Mesodermal cell (in vitro differentiated cells): Measurements from ENCODE around the gene FBXO28.

Experiments used
- H3K27ac ChIP-seq: 2 replicates; pipeline ENCODE4 v1.7.0; 2013; ENCODE audit warnings: mild to moderate bottlenecking, low read depth, low read length, moderate library complexity; ENCODE audit not compliant: severe bottlenecking
- H3K36me3 ChIP-seq: 2 replicates; pipeline ENCODE4 v1.7.1; 2013; ENCODE audit warnings: mild to moderate bottlenecking, low read length, moderate library complexity; ENCODE audit not compliant: control insufficient read depth, insufficient read depth
- H3K4me1 ChIP-seq: one replicate; pipeline ENCODE4 v1.7.1; 2013; ENCODE audit warnings: mild to moderate bottlenecking, low read length; ENCODE audit not compliant: insufficient read depth, control insufficient read depth, poor library complexity, severe bottlenecking
- H3K4me3 ChIP-seq: 2 replicates; pipeline ENCODE4 v1.7.0; 2013; ENCODE audit warnings: low read length, control low read depth, mild to moderate bottlenecking; ENCODE audit not compliant: insufficient read depth, poor library complexity, severe bottlenecking; ENCODE audit errors: extremely low read depth
- H3K9me3 ChIP-seq: 2 replicates; pipeline ENCODE4 v1.7.1; 2013; ENCODE audit warnings: mild to moderate bottlenecking, low read length, moderate library complexity; ENCODE audit not compliant: control insufficient read depth
- WGBS, 2 experiments: methylation state at CpG; one replicate each; pipeline ENCODE4 v1.1.5; 2013; ENCODE audit warnings: missing lambda C conversion rate in 2 of 2; ENCODE audit not compliant: insufficient coverage in 2 of 2; 5-methylcytosine and 5-hydroxymethylcytosine counted together

The FBXO28 gene

GRCh38 chr1:224173523-224173922, 59.6 kb downstream of the FBXO28 start:
- Histone ChIP-seq H3K4me1 (peaks cover 4% of the 10 kb centered on the region), H3K9me3 (no peaks in the 10 kb centered on the region), H3K27ac (no peak overlapping the region), H3K4me3 (no peak overlapping the region), H3K36me3 (no peaks in the 10 kb centered on the region)
- 84 to 88% methylated on average over 2 to 5 of the region's 5 CpGs for WGBS, 2 experiments

DNA sequence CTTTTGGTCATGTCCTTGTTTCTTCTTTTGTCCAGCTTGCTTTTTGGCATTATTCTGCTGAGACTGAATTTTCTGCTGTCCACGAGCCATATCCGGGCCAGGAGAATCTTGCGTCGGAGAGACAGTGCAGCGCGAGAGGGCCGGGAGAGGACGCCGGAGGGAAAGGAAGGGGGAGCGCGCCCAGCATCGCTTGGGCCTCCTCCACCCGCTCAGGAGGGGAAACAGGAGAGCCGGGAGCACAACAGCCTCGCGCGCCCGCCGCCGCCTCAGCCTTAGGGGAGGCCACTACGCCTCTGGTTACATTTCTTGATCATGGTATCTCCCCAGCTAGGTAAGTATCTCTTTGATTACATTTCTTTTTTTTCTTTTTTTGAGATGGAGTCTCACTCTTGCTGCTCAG, 61.7 kb downstream of the FBXO28 start:
- H3K9me3 ChIP-seq = no peaks in the 10 kb centered on the region
- no peaks in the 10 kb centered on the region for H3K4me1 ChIP-seq
- WGBS, 2 experiments = 12% methylated on average over 13 to 14 of the region's 21 CpGs
- no peaks in the 10 kb centered on the region for H3K36me3 ChIP-seq
- H3K27ac ChIP-seq = no peak overlapping the region
- no peak overlapping the region for H3K4me3 ChIP-seq

GRCh38 chr1:224177356-224177999, 63.6 kb downstream of the FBXO28 start:
- no peaks in the 10 kb centered on the region for H3K9me3 ChIP-seq
- H3K36me3 ChIP-seq = no peaks in the 10 kb centered on the region
- H3K27ac ChIP-seq = no peak overlapping the region
- WGBS, 2 experiments = 87 to 90% methylated on average over 6 to 9 of the region's 9 CpGs
- H3K4me1 ChIP-seq = no peaks in the 10 kb centered on the region
- no peak overlapping the region for H3K4me3 ChIP-seq

GRCh38 chr1:224178894-224179293, 65.0 kb downstream of the FBXO28 start:
- 100% methylated on average over 2 of the region's 5 CpGs for WGBS, 2 experiments
- H3K4me1 ChIP-seq = no peaks in the 10 kb centered on the region
- no peaks in the 10 kb centered on the region for H3K9me3 ChIP-seq
- no peak overlapping the region for H3K27ac ChIP-seq
- H3K4me3 ChIP-seq = no peak overlapping the region
- H3K36me3 ChIP-seq = no peaks in the 10 kb centered on the region

DNA sequence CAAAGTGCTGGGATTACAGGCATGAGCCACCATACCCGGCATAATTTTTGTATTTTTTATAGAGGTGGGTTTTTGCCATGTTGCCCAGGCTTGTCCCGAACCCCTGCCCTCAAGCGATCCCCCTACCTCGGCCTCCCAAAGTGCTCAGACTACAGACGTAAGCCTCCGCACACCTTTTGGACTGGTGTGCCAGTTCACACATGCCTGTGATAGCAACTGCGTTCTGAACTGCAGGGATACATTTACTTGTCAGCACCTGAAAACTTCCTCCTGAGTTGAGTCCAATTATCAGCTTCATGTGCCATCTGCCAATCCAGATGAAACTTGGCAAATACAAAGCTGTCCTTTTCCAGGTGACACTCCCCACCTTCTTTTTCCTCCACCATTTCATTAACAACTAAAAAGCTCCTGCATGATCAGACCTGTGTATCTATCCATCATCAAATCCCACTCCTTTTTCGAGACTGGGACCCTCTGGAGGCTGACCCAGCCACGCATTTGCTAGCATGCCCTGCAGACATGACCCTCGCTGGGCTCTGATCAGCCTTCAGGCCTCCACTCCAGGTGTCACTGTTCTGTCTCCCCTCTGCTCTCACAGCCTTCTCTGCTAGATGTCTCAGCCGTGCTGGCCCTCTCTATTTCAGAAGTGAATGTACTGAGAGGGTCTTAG, 67.0 kb downstream of the FBXO28 start:
- WGBS, 2 experiments = 91 to 96% methylated on average over 9 of the region's 11 CpGs
- Histone ChIP-seq H3K4me1 (no peaks in the 10 kb centered on the region), H3K9me3 (no peaks in the 10 kb centered on the region), H3K4me3 (no peak overlapping the region), H3K36me3 (peaks cover 10% of the 10 kb centered on the region), H3K27ac (no peak overlapping the region)

DNA sequence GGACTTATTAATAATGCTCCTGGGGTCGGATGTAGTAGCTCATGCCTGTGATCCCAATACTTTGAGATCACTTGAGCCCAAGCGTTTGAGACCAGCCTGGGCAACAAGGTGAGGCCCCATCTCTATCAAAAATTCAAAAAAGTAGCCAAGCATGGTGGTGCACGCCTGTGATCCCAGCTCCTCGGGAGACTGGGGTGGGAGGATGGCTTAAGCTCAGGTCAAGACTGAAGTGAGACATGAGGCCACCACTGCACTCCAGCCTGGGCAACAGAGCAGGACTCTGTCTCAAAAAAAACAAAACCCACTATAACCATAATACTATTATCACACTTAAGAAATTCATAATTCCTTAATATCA, 67.5 kb downstream of the FBXO28 start:
- H3K4me1 ChIP-seq = no peaks in the 10 kb centered on the region
- H3K36me3 ChIP-seq = peaks cover 15% of the 10 kb centered on the region
- no peak overlapping the region for H3K27ac ChIP-seq
- no peaks in the 10 kb centered on the region for H3K9me3 ChIP-seq
- 93 to 100% methylated on average over 1 to 2 of the region's 4 CpGs for WGBS, 2 experiments
- H3K4me3 ChIP-seq = no peak overlapping the region

DNA sequence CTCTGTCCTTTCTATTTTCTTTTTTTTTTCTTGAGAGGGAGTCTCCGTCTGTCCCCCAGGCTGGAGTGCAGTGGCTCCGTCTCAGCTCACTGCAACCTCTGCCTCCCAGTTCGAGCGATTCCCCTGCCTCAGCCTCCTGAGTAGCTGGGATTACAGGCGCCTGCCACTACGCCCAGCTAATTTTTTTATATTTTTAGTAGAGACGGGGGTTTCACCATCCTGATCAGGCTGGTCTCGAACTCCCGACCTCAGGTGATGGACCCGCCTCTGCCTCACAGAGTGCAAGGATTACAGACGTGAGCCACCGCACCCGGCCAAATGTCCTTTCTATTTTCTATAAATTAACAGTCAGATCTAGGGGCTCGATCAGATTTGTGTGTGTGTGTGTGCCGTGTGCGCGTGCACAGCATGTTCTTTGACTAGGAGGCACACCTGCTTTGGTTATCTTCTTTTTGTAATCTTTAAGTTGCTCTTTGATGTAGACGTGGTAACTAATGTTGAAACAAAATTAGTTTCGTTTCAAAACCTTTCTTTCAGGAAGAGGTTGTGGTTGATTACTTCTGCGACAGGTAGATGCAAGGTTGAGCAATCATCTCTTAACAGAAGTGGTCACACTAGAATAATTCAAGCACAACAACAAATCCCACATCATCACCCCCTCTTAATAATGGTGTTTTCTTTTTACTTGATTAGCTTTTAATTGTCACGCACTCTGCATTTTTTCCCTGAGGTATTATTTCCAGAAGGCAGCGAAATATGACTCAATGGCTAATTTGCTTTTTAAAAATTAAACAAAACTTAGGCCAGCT, 68.3 kb downstream of the FBXO28 start:
- H3K9me3 ChIP-seq = no peaks in the 10 kb centered on the region
- H3K36me3 ChIP-seq = peaks cover 23% of the 10 kb centered on the region
- H3K4me1 ChIP-seq = no peaks in the 10 kb centered on the region
- WGBS, 2 experiments = 83 to 89% methylated on average over 12 to 14 of the region's 22 CpGs
- peak overlapping the region; percentile 81 for H3K27ac ChIP-seq
- peak overlapping the region; percentile 90 for H3K4me3 ChIP-seq

DNA sequence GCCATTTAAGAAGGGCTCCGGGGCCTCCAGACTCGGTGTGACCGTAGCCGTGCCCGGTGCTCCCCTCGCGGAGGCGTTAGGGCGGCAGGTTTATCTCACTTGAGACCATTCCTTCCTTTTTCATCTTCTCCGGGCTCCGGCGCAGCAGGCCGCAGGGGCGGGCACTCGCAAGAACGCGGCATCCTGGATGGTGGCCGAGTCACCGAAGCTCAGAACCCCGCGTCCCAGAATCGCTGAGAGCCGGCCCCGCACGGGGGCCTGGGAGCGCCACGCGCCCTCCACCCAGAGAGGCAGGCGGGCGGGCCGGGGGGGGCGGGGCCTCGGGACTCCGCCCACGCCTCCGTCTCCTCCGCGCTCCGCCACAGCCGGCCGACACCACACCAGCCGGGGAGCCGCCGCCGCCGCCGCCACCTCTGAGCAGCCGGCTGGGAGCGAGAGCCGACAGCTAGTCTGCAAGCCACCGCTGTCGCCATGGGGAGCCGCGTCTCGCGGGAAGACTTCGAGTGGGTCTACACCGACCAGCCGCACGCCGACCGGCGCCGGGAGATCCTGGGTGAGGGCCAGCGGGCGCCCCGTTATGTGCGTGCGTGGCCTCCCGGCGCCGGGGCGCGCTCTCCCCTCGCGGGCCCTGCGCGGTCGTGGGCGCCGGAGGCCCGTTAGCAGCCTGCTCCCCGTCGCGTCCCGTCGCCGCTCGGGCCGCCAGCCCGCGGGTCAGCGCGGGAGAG, 69.1 kb downstream of the FBXO28 start, which contains the start of gene DEGS1:
TSS of gene DEGS1 (plus strand) at position 375 of the 725 bp plus-strand sequence. CDS start at position 472, 97 bp downstream.
- WGBS, 2 experiments = 1% methylated on average over 45 to 80 of the region's 94 CpGs
- Histone ChIP-seq H3K4me3 (peak within 1 kb of the TSS; percentile 90), H3K36me3 (peaks cover 28% of the 10 kb centered on the region), H3K4me1 (no peaks in the 10 kb centered on the region), H3K27ac (peak within 1 kb of the TSS; percentile 81), H3K9me3 (no peaks in the 10 kb centered on the region)

DNA sequence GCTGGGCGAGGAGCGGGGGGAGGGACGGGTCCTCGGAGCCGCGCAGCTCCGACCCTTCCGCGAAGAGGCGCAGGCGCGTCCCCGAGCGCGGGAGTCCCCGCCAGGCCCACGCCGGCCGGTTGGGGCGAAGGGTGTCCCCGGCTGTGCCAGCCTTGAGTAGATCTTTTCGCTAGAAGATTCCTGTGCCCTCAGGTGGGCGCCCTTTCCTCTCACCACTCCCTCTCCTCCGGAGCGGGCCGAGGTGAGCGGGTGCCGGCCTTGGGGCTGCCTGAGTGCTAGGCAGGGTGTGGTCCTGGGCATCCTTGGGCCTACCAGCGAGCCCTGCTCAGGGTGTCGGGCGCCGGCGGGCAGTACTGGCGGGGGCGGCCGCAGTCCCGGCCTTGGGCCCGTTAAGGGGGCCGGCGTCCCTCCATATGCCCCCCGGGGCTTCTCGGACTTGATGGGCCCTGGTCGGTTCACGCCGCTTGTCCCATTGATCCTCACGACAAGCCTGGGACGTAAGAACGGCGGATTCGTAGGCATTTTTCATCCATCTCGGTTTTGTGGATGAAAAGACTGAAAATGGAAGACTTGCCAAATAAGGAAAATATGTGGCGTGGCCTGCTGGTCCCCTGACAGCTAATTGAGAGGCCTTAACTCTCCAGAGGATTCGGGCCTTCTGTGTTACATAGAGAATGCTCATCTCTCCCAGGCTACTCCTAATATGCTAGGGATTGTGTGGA, 69.8 kb downstream of the FBXO28 start:
- Histone ChIP-seq H3K27ac (peak overlapping the region; percentile 81), H3K36me3 (peaks cover 33% of the 10 kb centered on the region), H3K4me3 (peak overlapping the region; percentile 90), H3K9me3 (no peaks in the 10 kb centered on the region), H3K4me1 (no peaks in the 10 kb centered on the region)
- WGBS, 2 experiments = 0 to 1% methylated on average over 39 to 45 of the region's 53 CpGs

DNA sequence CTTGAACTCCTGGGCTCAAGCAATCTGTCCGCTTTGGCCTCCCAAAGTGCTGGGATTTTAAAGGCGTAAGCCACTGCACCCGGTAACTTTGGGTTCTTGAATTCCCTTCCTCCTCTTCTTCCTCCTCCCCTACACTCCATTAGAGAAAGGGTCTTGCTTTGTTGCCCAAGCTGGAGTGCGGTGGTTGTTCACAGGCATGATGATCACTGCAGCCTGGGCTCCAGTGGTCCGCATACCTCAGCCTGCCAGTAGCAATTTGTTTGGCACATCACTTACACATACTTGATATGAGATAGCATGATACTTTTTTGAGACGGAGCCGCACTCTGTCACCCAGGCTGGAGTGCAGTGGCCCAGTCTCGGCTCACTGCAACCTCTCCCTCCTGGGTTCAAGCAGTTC, 71.3 kb downstream of the FBXO28 start:
- Histone ChIP-seq H3K9me3 (no peaks in the 10 kb centered on the region), H3K4me1 (no peaks in the 10 kb centered on the region), H3K27ac (no peak overlapping the region), H3K4me3 (no peak overlapping the region), H3K36me3 (peaks cover 42% of the 10 kb centered on the region)
- WGBS, 2 experiments = 93 to 95% methylated on average over 7 of the region's 8 CpGs
